ENCODE data around the gene FNIP2. TPM values are rescaled to one million over a fixed set of nuclear protein-coding genes. Genes with fewer than 3 reads are reported as not detected.

The FNIP2 gene
- total RNA-seq, 1 donor from 2014 or later, result 56.0 TPM

GRCh38 chr4:158778712-158779111 is 9.9 kb downstream of the FNIP2 start:
- no peak for DNase-seq (ENCODE audit: low spot score, unreplicated experiment)
- TF ChIP-seq, protein P1, sequence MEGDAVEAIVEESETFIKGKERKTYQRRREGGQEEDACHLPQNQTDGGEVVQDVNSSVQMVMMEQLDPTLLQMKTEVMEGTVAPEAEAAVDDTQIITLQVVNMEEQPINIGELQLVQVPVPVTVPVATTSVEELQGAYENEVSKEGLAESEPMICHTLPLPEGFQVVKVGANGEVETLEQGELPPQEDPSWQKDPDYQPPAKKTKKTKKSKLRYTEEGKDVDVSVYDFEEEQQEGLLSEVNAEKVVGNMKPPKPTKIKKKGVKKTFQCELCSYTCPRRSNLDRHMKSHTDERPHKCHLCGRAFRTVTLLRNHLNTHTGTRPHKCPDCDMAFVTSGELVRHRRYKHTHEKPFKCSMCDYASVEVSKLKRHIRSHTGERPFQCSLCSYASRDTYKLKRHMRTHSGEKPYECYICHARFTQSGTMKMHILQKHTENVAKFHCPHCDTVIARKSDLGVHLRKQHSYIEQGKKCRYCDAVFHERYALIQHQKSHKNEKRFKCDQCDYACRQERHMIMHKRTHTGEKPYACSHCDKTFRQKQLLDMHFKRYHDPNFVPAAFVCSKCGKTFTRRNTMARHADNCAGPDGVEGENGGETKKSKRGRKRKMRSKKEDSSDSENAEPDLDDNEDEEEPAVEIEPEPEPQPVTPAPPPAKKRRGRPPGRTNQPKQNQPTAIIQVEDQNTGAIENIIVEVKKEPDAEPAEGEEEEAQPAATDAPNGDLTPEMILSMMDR (IDR thresholded peaks at IDR 0.05; ENCODE audit: unreplicated experiment), result no peak
- Mint-ChIP-seq H3K4me1 (ENCODE audit: low read depth) (peaks cover 66% of the 10 kb centered on the region), H3K36me3 (ENCODE audit: insufficient read depth) (no peaks in the 10 kb centered on the region), H3K9me3 (ENCODE audit: low read depth) (no peaks in the 10 kb centered on the region), H3K27ac (no peak overlapping the region), H3K27me3 (no peaks in the 10 kb centered on the region), H3K4me3 (ENCODE audit: low read depth) (no peak overlapping the region)

GRCh38 chr4:158781963-158782362 is 13.1 kb downstream of the FNIP2 start:
- TF ChIP-seq, protein P1 (IDR thresholded peaks at IDR 0.05; ENCODE audit: unreplicated experiment), result no peak
- no peak for DNase-seq (ENCODE audit: low spot score, unreplicated experiment)
- Mint-ChIP-seq H3K27me3 (no peaks in the 10 kb centered on the region), H3K4me3 (ENCODE audit: low read depth) (no peak overlapping the region), H3K27ac (peak overlapping the region; percentile 91), H3K36me3 (ENCODE audit: insufficient read depth) (no peaks in the 10 kb centered on the region), H3K4me1 (ENCODE audit: low read depth) (peaks cover 67% of the 10 kb centered on the region), H3K9me3 (ENCODE audit: low read depth) (no peaks in the 10 kb centered on the region)

GRCh38 chr4:158782551-158783360 is 13.9 kb downstream of the FNIP2 start:
- peak overlapping the region; percentile 91 for H3K27ac Mint-ChIP-seq
- peak overlapping the region; percentile 39 for H3K4me3 Mint-ChIP-seq (ENCODE audit: low read depth)
- H3K36me3 Mint-ChIP-seq (ENCODE audit: insufficient read depth), result no peaks in the 10 kb centered on the region
- H3K27me3 Mint-ChIP-seq, result no peaks in the 10 kb centered on the region
- H3K4me1 Mint-ChIP-seq (ENCODE audit: low read depth), result peaks cover 65% of the 10 kb centered on the region
- DNase-seq (ENCODE audit: low spot score, unreplicated experiment), result no peak
- H3K9me3 Mint-ChIP-seq (ENCODE audit: low read depth), result no peaks in the 10 kb centered on the region
- TF ChIP-seq, protein P1 (IDR thresholded peaks at IDR 0.05; ENCODE audit: unreplicated experiment), result no peak

GRCh38 chr4:158783785-158784184 is 15.0 kb downstream of the FNIP2 start:
- H3K27me3 Mint-ChIP-seq, result no peaks in the 10 kb centered on the region
- peak overlapping the region; percentile 89 for H3K27ac Mint-ChIP-seq
- no peak for DNase-seq (ENCODE audit: low spot score, unreplicated experiment)
- no peaks in the 10 kb centered on the region for H3K36me3 Mint-ChIP-seq (ENCODE audit: insufficient read depth)
- H3K9me3 Mint-ChIP-seq (ENCODE audit: low read depth), result no peaks in the 10 kb centered on the region
- H3K4me3 Mint-ChIP-seq (ENCODE audit: low read depth), result no peak overlapping the region
- TF ChIP-seq, protein P1 (IDR thresholded peaks at IDR 0.05; ENCODE audit: unreplicated experiment), result no peak
- peaks cover 66% of the 10 kb centered on the region for H3K4me1 Mint-ChIP-seq (ENCODE audit: low read depth)

DNA sequence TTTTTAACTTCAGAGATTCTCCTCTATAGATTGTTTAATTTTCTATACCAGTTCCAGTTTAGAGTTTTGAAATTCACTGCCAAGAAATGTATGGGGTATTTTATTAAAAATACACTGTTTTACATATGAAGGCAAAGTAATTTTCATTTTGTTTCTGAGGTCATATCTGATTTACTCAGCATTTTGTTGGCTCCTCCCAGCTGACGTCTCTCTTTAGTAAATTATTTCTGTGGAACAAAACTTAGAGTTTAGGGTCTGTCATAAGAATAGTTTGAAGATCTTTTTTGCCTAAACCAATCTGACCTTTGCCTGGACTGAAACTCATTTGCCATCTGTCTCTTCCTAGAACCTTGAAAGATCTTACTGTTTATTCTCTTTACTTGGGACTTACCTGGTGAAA is 16.9 kb downstream of the FNIP2 start:
- DNase-seq (ENCODE audit: low spot score, unreplicated experiment), result no peak
- Mint-ChIP-seq H3K4me1 (ENCODE audit: low read depth) (peaks cover 66% of the 10 kb centered on the region), H3K9me3 (ENCODE audit: low read depth) (no peaks in the 10 kb centered on the region), H3K27me3 (no peaks in the 10 kb centered on the region), H3K27ac (peak overlapping the region; percentile 31), H3K36me3 (ENCODE audit: insufficient read depth) (no peaks in the 10 kb centered on the region), H3K4me3 (ENCODE audit: low read depth) (no peak overlapping the region)
- TF ChIP-seq, protein P1 (IDR thresholded peaks at IDR 0.05; ENCODE audit: unreplicated experiment), result no peak
